Activated CD8-positive, alpha-beta T cell treated with anti-CD3 and anti-CD28 coated beads for 36 hours (primary cell): ENCODE results near the gene PRSS35. TPM values are rescaled to one million over a fixed set of nuclear protein-coding genes. Genes with fewer than 3 reads are reported as not detected.
"Not testable (repeated sequence)": the region's sequence is repeated elsewhere in the genome, so short reads cannot be mapped to it uniquely, and the experiment has no call there.

ENCODE experiments used
- ATAC-seq: fragments of 200-7000 bp; cut with Tn5 transposase; one replicate; pipeline ENCODE4 v1.10.0; 2021; ENCODE audit warnings: mild to moderate bottlenecking, moderate library complexity
- CTCF ChIA-PET: fragments of 350-600 bp; sonication (Branson Sonifier 250); formaldehyde crosslinking; loops from one replicate; lab custom pipeline; 2021; ENCODE audit warnings: antibody characterized with exemption; lab: Charles Lee
- POLR2A ChIA-PET: fragments of 350-600 bp; sonication (Branson Sonifier 250); formaldehyde crosslinking; loops from one replicate; lab custom pipeline; 2021; ENCODE audit warnings: antibody characterized with exemption; lab: Charles Lee
- DNase-seq: peaks from one replicate; pipeline ENCODE4 v3.0.0-alpha.2; 2020
- H3K27ac Mint-ChIP-seq: one replicate; pipeline ENCODE4 v1.8.0; 2021; ENCODE audit warnings: mild to moderate bottlenecking, mixed read lengths
- H3K27me3 Mint-ChIP-seq: one replicate; pipeline ENCODE4 v1.8.0; 2021; ENCODE audit warnings: mixed read lengths
- H3K36me3 Mint-ChIP-seq: one replicate; pipeline ENCODE4 v1.8.0; 2021; ENCODE audit warnings: low read depth, mixed read lengths
- H3K4me1 Mint-ChIP-seq: one replicate; pipeline ENCODE4 v1.8.0; 2021; ENCODE audit warnings: low read depth, mixed read lengths
- H3K4me3 Mint-ChIP-seq: one replicate; pipeline ENCODE4 v1.8.0; 2021; ENCODE audit warnings: mild to moderate bottlenecking, moderate library complexity, mixed read lengths
- H3K9me3 Mint-ChIP-seq: one replicate; pipeline ENCODE4 v1.8.0; 2021; ENCODE audit warnings: mixed read lengths
- intact Hi-C: fragments of 100-400 bp; cut with micrococcal nuclease; formaldehyde crosslinking; loops from one replicate; pipeline ENCODE4 v1.10.0; 2022
- total RNA-seq, 2 experiments: library from RNA; stranded (reverse); gene quantifications; one replicate each; pipeline ENCODE4 v1.2.3, GENCODE V29; 2021
- TF ChIP-seq, protein P1 (sequence below): fragments of 200-600 bp; IDR thresholded peaks from one replicate; pipeline ENCODE4 v1.8.0; 2022; ENCODE audit warnings: antibody characterized with exemption, mild to moderate bottlenecking

The PRSS35 gene
- total RNA-seq, 2 experiments from 2014 or later, result not detected

DNA sequence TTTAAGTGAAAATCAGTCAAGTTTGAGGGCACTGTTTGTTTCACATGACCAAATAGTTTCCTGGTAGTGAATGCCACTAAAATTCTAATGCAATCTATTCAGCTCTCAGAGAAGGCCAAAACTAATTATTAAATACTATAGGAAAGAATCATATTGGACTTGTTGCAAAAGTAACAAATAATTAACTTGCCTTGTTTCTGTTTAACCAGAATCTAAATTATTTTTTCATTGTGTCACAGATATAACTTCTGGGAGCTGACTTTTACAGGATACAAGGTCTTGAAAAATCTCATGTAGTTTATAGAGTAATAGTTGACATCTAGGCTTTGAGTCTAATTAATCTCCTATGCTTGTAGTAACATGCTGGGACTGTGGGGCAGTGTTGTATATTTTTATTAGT is 44.5 kb downstream of the PRSS35 start:
- no peaks in the 10 kb centered on the region for H3K36me3 Mint-ChIP-seq
- H3K4me1 Mint-ChIP-seq, result no peaks in the 10 kb centered on the region
- no peaks in the 10 kb centered on the region for H3K9me3 Mint-ChIP-seq
- intact Hi-C loops, result no loop called here
- no peak overlapping the region for H3K27ac Mint-ChIP-seq
- ChIA-PET CTCF (no interaction called here), POLR2A (no interaction called here)
- TF ChIP-seq, protein P1, sequence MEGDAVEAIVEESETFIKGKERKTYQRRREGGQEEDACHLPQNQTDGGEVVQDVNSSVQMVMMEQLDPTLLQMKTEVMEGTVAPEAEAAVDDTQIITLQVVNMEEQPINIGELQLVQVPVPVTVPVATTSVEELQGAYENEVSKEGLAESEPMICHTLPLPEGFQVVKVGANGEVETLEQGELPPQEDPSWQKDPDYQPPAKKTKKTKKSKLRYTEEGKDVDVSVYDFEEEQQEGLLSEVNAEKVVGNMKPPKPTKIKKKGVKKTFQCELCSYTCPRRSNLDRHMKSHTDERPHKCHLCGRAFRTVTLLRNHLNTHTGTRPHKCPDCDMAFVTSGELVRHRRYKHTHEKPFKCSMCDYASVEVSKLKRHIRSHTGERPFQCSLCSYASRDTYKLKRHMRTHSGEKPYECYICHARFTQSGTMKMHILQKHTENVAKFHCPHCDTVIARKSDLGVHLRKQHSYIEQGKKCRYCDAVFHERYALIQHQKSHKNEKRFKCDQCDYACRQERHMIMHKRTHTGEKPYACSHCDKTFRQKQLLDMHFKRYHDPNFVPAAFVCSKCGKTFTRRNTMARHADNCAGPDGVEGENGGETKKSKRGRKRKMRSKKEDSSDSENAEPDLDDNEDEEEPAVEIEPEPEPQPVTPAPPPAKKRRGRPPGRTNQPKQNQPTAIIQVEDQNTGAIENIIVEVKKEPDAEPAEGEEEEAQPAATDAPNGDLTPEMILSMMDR, result no peak
- ATAC-seq, result no peak
- no peak overlapping the region for H3K4me3 Mint-ChIP-seq
- DNase-seq, result no peak
- H3K27me3 Mint-ChIP-seq, result peaks cover 2% of the 10 kb centered on the region

DNA sequence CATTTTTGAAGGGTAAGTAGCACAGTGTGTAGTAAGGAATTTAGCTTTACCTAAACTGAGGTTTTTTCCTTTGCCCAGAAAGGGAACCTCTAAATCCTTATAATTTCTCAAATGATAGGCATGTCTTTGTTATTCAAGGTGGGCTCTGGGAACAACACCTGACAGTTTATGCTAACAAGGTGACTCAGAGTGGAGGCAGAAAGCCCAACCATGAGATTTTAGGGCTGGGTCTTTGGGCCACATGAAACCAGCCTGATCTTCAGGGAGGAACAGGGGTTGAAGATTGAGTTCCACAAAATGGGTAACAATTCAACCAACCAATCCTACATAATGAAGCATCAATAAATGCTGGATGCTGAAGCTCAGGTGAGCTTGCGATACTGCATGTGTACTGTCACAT is 46.6 kb downstream of the PRSS35 start:
- POLR2A ChIA-PET, result no interaction called here
- DNase-seq, result no peak
- Mint-ChIP-seq H3K27ac (no peak overlapping the region), H3K27me3 (peaks cover under 1% of the 10 kb centered on the region), H3K4me1 (no peaks in the 10 kb centered on the region), H3K36me3 (no peaks in the 10 kb centered on the region), H3K9me3 (peaks cover 2% of the 10 kb centered on the region), H3K4me3 (no peak overlapping the region)
- TF ChIP-seq, protein P1, result no peak
- CTCF ChIA-PET, result no interaction called here
- intact Hi-C loops, result no loop called here
- no peak for ATAC-seq

DNA sequence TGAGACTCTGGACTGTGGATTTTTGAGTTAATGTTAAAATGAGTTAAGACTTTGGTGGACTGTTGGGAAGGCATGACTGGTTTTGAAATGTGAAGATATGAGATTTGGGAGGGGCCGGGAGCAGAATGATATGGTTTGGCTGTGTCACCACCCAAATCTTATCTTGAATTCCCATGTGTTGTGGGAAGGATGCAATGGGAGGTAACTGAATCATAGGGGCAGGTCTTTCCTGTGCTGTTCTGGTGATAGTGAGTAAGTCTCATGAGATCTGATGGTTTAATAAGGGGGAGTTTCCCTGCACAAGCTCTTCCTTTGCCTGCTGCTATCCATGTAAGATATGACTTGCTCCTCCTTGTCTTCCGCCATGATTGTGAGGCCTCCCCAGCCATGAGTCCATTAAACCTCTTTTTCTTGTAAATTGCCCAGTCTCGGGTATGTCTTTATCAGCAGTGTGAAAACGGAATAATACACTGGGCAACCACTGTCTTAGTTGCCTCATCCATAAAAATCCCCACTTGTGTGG is 59.4 kb downstream of the PRSS35 start:
- intact Hi-C loops, POLR2A ChIA-PET, H3K36me3 Mint-ChIP-seq, H3K4me1 Mint-ChIP-seq, DNase-seq, H3K27me3 Mint-ChIP-seq, ATAC-seq, H3K4me3 Mint-ChIP-seq, H3K27ac Mint-ChIP-seq, H3K9me3 Mint-ChIP-seq, CTCF ChIA-PET: not testable (repeated sequence)

DNA sequence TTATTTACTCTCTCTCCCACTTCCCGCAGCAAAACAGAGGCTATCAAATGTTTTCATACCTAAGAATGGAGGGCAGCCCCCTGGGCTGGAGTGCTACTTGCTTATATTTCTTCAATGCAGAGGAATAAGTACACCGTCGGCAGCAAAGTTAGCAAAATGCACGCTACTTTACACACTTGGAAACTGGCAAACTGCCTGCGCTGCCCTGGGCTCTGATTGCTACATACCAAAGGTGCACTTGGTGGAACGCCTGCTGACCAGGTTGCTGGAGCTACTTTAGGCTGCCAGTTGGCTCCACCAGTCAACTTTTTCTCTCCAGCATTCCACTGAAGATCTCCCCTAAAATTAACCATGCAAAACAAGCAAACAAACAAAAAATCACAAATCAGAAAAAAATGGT is 62.4 kb downstream of the PRSS35 start:
- DNase-seq (no peak), ATAC-seq (no peak)
- Mint-ChIP-seq H3K4me3 (no peak overlapping the region), H3K27me3 (peaks cover 1% of the 10 kb centered on the region), H3K4me1 (no peaks in the 10 kb centered on the region), H3K9me3 (no peaks in the 10 kb centered on the region), H3K36me3 (no peaks in the 10 kb centered on the region), H3K27ac (no peak overlapping the region)
- intact Hi-C loops, result no loop called here
- POLR2A ChIA-PET, result no interaction called here
- TF ChIP-seq, protein P1, result no peak
- CTCF ChIA-PET, result no interaction called here

Other genes with a start within 250 kb of the PRSS35 start
- gene ME1, start 81.5 kb upstream of the PRSS35 start, total RNA-seq, result under 1 TPM; 0.25 to 0.49 TPM
- gene SNAP91, start 196.6 kb downstream of the PRSS35 start, total RNA-seq, result not detected